ENCODE data around the gene NUDT4B.
"Not testable (repeated sequence)": the region's sequence is repeated elsewhere in the genome, so short reads cannot be mapped to it uniquely, and the experiment has no call there.

NUDT4B gene

DNA sequence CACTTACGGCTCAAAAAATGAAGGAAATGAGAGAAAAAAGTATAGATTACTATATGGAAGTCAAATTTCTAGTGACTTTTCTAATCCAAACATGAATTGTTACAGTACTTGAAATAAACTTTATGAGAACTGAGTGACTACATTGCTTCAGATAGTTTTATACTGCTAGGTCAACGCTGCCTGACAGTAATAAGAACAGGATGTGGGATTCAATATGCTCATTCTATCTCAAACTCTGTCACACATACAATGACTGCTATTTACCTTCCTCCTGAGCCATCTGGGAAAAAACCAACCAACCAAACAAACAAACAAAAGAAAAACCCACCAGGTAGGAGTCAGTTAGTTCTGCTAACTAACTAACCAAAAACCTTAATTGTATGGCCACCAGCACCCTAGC is 20.0 kb downstream of the NUDT4B start:
- in situ Hi-C loops (cut with HindIII; ENCODE audit: low sequenced_read_pairs); H3K4me3 ChIP-seq (ENCODE audit: low read depth, low read length); DNase-seq (ENCODE audit: low read depth, low spot score): not testable (repeated sequence)

DNA sequence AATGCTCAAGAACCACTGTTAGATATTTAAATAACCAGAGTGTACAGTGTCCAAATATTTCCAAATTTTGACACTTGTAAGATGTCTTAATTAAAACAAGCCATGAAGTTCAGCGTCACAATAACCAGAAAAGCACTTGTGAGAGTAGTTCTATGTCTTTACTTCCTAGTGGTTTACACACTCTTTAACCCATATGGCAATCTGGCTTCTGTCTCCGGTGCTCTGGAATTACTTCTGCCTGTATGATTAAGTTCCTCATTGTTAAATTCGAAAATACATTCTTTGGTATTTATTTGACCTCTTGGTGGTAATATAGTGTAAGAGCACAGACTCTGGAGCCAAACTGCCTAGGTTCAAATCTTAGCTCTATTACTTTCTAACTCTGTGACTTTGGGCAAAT is 20.9 kb downstream of the NUDT4B start:
- in situ Hi-C loops (cut with HindIII; ENCODE audit: low sequenced_read_pairs); DNase-seq (ENCODE audit: low read depth, low spot score); H3K4me3 ChIP-seq (ENCODE audit: low read depth, low read length): not testable (repeated sequence)

DNA sequence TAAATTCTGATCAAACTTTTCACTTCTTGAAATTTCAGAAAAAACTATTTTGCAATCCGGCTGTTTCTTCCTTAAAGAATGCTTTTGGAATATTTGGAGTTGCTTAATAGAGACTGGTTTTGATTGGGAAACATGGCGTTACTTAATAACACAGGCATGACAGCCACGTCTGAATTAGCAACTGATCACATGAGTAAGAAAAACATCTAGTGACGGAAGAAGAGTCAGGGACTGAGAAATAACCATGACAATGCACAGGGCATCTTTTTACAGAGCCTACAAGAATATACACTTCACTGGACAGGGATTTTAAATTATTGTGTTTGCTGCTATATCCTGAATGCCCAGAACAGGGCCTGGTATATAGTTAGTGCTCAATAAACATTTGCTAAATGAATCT is 25.1 kb downstream of the NUDT4B start:
- DNase-seq (ENCODE audit: low read depth, low spot score); in situ Hi-C loops (cut with HindIII; ENCODE audit: low sequenced_read_pairs); H3K4me3 ChIP-seq (ENCODE audit: low read depth, low read length): not testable (repeated sequence)

DNA sequence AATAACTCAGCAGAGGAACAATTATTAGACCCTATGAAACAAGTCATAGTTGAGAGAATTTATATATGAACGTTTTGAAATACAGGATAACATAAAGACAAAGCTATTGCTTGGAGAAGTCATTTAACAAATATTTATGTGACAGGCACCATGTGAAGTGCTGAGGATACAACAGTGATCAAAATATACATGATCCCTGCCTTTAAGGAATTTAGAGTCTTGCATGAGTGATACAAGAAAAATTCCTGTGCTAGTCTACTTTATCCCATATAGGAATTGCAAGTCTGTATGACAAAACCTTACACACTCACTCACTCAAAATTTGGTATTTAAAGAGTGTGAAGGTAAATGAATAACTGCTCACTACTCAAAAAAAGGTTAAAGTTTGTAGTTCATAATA is 25.5 kb downstream of the NUDT4B start:
- DNase-seq (ENCODE audit: low read depth, low spot score); in situ Hi-C loops (cut with HindIII; ENCODE audit: low sequenced_read_pairs); H3K4me3 ChIP-seq (ENCODE audit: low read depth, low read length): not testable (repeated sequence)

DNA sequence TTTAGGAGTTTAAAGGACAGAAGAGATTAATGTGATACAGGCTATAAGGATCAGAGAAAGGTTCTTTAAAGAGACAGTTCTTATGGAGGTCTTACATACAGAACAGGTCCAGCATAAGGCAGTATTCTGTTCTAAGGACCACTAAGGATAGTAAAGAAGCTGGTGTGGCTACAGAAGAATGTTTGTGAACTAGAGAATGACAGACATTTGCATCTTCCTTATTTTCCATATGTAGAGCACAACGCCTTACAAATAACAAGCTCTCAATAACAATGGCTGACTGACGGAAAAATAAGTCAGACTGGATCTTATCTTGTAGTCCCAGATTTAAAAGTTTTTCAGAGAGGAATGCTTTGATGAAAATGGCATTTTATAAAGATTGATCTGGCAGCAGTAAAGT is 26.7 kb downstream of the NUDT4B start:
- in situ Hi-C loops (cut with HindIII; ENCODE audit: low sequenced_read_pairs): not testable (repeated sequence)

DNA sequence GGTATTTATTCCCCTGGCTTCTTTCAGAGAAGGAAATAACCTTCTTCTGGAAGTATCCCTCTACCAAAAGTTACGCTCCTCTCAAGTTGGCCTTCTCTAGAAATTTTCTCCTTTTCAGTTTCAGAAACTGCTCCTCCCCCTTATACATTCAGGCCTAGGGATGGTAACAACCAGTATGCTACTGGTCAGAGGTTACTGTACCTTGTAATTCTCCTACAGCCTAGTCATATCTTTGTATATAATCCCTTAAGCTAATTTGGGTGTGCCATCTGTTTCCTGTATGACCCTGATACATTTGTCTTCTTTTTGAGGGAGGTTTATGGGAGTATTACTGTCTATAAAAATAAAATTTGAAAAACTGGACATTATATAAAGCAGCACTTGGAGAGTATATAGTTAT is 29.1 kb downstream of the NUDT4B start:
- in situ Hi-C loops (cut with HindIII; ENCODE audit: low sequenced_read_pairs); H3K4me3 ChIP-seq (ENCODE audit: low read depth, low read length); DNase-seq (ENCODE audit: low read depth, low spot score): not testable (repeated sequence)

More for the DNA sequence above, 26.7 kb downstream of the NUDT4B start:
- not testable (repeated sequence) for DNase-seq (ENCODE audit: low read depth, low spot score); H3K4me3 ChIP-seq (ENCODE audit: low read depth, low read length)

DNA sequence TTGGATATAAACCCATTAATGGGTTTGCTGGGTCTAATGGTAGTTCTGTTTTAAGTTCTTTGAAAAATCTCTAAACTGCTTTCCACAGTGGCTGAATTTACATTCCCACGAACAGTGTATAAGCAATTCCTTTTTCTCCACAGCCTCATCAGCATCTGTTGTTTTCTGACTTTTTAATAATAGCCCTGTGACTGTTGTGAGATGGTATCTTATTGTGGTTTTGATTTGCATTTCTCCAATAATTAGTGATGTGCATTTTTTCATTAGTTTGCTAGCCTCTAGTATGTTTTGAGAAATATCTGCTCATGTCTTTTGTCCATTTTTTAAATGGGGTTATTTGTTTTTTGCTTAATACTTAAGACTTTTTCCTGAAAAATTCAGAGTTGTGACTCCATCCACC is 31.8 kb downstream of the NUDT4B start:
- H3K4me3 ChIP-seq (ENCODE audit: low read depth, low read length); DNase-seq (ENCODE audit: low read depth, low spot score); in situ Hi-C loops (cut with HindIII; ENCODE audit: low sequenced_read_pairs): not testable (repeated sequence)

DNA sequence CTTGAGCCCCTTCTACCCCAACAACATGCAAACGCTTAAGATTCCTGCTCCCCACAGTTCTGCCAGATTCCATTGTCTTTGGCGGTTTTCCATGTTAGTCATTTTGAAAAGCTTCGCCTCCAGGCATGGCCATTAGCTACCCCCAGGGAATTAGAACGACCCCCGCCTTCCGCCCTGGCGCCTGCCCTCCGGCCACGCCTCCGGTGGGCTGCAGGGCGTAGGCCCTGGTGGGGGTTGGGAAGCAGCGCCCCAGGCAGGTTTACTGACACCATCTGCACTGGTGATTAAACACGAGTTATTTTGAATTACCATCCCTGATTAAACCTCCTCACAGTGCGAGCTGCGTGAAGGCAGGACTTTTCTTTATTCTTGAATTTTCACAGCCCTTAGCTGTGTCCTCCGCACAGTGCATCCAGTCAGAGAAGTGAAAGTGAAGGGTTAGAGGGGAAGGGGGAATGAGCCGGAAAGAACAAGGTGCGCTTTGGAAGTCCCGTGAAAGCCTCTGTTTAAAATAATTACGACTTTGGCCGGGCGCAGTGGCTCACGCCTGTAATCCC is 43.0 kb downstream of the NUDT4B start:
- in situ Hi-C loops (cut with HindIII; ENCODE audit: low sequenced_read_pairs); DNase-seq (ENCODE audit: low read depth, low spot score); H3K4me3 ChIP-seq (ENCODE audit: low read depth, low read length): not testable (repeated sequence)

DNA sequence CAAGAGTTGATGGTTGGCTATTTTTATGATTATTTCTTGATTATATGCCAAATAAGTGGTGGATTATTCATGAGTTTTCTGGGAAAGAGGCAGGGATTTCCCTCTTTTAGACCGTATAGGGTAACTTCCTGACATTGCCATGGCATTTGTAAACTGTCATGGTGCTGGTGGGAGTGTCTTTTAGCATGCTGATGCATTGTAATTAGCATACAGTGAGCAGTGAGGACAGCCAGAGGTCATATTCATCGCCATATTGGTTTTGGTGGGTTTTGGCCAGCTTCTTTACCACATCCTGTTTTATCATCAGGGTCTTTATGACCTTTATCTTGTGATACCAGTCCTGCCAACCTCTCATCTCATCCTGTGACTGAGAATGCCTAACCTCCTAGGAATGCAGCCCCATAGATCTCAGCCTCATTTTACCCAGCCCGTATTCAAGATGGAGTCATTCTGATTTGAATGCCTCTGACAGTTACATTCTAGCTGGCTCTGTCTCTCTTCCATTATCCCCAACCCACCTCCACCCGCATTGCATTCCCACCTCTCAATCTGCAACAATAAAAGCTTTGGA is 45.3 kb downstream of the NUDT4B start:
- DNase-seq (ENCODE audit: low read depth, low spot score); in situ Hi-C loops (cut with HindIII; ENCODE audit: low sequenced_read_pairs); H3K4me3 ChIP-seq (ENCODE audit: low read depth, low read length): not testable (repeated sequence)

Measured in astrocyte of the spinal cord (primary cell).